WTC11 (cell line): Measurements from ENCODE around the gene S100A5. TPM values are rescaled to one million over a fixed set of nuclear protein-coding genes. Genes with fewer than 3 reads are reported as not detected.

Source experiments
- ATAC-seq: fragments of 200-7000 bp; cut with Tn5 transposase; 2 replicates; pipeline ENCODE4 v1.10.0; 2021; ENCODE audit warnings: mild to moderate bottlenecking, moderate library complexity
- CTCF ChIA-PET: fragments of 300-600 bp; sonication (Branson Sonifier 250); formaldehyde crosslinking; loops from one replicate; lab custom pipeline; 2021; ENCODE audit warnings: antibody characterized with exemption; lab: Charles Lee
- POLR2A ChIA-PET: fragments of 350-600 bp; sonication (Branson Sonifier 250); formaldehyde crosslinking; loops from one replicate; lab custom pipeline; 2021; ENCODE audit warnings: antibody characterized with exemption; lab: Charles Lee
- DNase-seq: peaks from one replicate; pipeline ENCODE4 v3.0.0; 2021; ENCODE audit warnings: low spot score
- H3K27ac Mint-ChIP-seq: 2 replicates; pipeline ENCODE4 v1.8.0; 2021; ENCODE audit warnings: mixed read lengths
- H3K27me3 Mint-ChIP-seq: 2 replicates; pipeline ENCODE4 v1.8.0; 2021; ENCODE audit warnings: low read depth, mild to moderate bottlenecking, moderate library complexity, mixed read lengths
- H3K36me3 Mint-ChIP-seq: 2 replicates; pipeline ENCODE4 v1.8.0; 2021; ENCODE audit warnings: mixed read lengths
- H3K4me1 Mint-ChIP-seq: 2 replicates; pipeline ENCODE4 v1.8.0; 2022; ENCODE audit warnings: mixed read lengths
- H3K4me3 Mint-ChIP-seq: 2 replicates; pipeline ENCODE4 v1.8.0; 2021; ENCODE audit warnings: mild to moderate bottlenecking, moderate library complexity, mixed read lengths
- H3K9me3 Mint-ChIP-seq: 2 replicates; pipeline ENCODE4 v1.8.0; 2021; ENCODE audit warnings: mixed read lengths
- E2F5 ChIP-seq: sonication (generic); formaldehyde crosslinking; IDR thresholded peaks from 2 replicates; pipeline ENCODE4 v1.8.1; 2022; ENCODE audit warnings: mild to moderate bottlenecking, moderate library complexity, missing genetic modification reagents
- GTF2I ChIP-seq: fragments of 250-450 bp; sonication (Bioruptor Pico); conservative IDR thresholded peaks from 2 replicates; pipeline ENCODE4 v1.4.0; 2021; ENCODE audit warnings: mild to moderate bottlenecking
- NFATC4 ChIP-seq: fragments of 250-450 bp; sonication (Bioruptor Pico); IDR thresholded peaks from 2 replicates; pipeline ENCODE4 v1.9.0; 2021; ENCODE audit warnings: mild to moderate bottlenecking
- NFE2L1 ChIP-seq: sonication (generic); formaldehyde crosslinking; IDR thresholded peaks from 2 replicates; pipeline ENCODE4 v1.8.1; 2023; ENCODE audit warnings: missing genetic modification reagents
- NR2C2 ChIP-seq: sonication (generic); formaldehyde crosslinking; IDR thresholded peaks from 2 replicates; pipeline ENCODE4 v1.8.0; 2022; ENCODE audit warnings: mild to moderate bottlenecking, missing genetic modification reagents
- RELA ChIP-seq: sonication (generic); formaldehyde crosslinking; IDR thresholded peaks from 2 replicates; pipeline ENCODE4 v1.8.1; 2022; ENCODE audit warnings: missing genetic modification reagents, mild to moderate bottlenecking, borderline replicate concordance
- SOX15 ChIP-seq: fragments of 250-450 bp; sonication (Bioruptor Pico); IDR thresholded peaks from 2 replicates; pipeline ENCODE4 v1.9.0; 2021; ENCODE audit warnings: mild to moderate bottlenecking
- ZBTB43 ChIP-seq: sonication (generic); formaldehyde crosslinking; IDR thresholded peaks from 2 replicates; pipeline ENCODE4 v1.8.1; 2023; ENCODE audit warnings: mild to moderate bottlenecking, missing genetic modification reagents
- ZNF219 ChIP-seq: sonication (generic); formaldehyde crosslinking; IDR thresholded peaks from 2 replicates; pipeline ENCODE4 v1.8.0; 2023; ENCODE audit warnings: missing genetic modification reagents, mild to moderate bottlenecking, borderline replicate concordance
- ZNF232 ChIP-seq: sonication (generic); formaldehyde crosslinking; IDR thresholded peaks from 2 replicates; pipeline ENCODE4 v1.8.0; 2022; ENCODE audit warnings: mild to moderate bottlenecking, missing genetic modification reagents
- ZNF281 ChIP-seq: sonication (generic); formaldehyde crosslinking; IDR thresholded peaks from 2 replicates; pipeline ENCODE4 v1.8.0; 2023; ENCODE audit warnings: mild to moderate bottlenecking, missing genetic modification reagents
- total RNA-seq: library from RNA; stranded (reverse); gene quantifications from 3 replicates; pipeline ENCODE4 v1.2.3, GENCODE V29; 2021
- TF ChIP-seq, protein P1 (sequence below): sonication (generic); formaldehyde crosslinking; IDR thresholded peaks from 2 replicates; pipeline ENCODE4 v1.8.0; 2023; ENCODE audit warnings: missing genetic modification reagents, mild to moderate bottlenecking, borderline replicate concordance
- TF ChIP-seq, protein P2 (sequence below): sonication (generic); formaldehyde crosslinking; IDR thresholded peaks from 2 replicates; pipeline ENCODE4 v1.8.1; 2023; ENCODE audit warnings: mild to moderate bottlenecking, moderate library complexity, missing genetic modification reagents
- TF ChIP-seq, protein P3 (sequence below): sonication (generic); formaldehyde crosslinking; conservative IDR thresholded peaks from 2 replicates; pipeline ENCODE4 v1.8.1; 2023; ENCODE audit warnings: mild to moderate bottlenecking, low read depth, missing genetic modification reagents, moderate library complexity
- TF ChIP-seq, protein P4 (sequence below): fragments of 200-600 bp; IDR thresholded peaks from 2 replicates; pipeline ENCODE4 v1.8.0; 2022; ENCODE audit warnings: antibody characterized with exemption
- TF ChIP-seq, protein P5 (sequence below): fragments of 250-450 bp; sonication (Bioruptor Pico); IDR thresholded peaks from 2 replicates; pipeline ENCODE4 v1.9.0; 2021; ENCODE audit warnings: mild to moderate bottlenecking
- TF ChIP-seq, protein P6 (sequence below): sonication (generic); formaldehyde crosslinking; IDR thresholded peaks from 2 replicates; pipeline ENCODE4 v1.8.0; 2022; ENCODE audit warnings: mild to moderate bottlenecking, missing genetic modification reagents

Gene S100A5
- total RNA-seq, 1 experiment from 2014 or later = not detected

DNA sequence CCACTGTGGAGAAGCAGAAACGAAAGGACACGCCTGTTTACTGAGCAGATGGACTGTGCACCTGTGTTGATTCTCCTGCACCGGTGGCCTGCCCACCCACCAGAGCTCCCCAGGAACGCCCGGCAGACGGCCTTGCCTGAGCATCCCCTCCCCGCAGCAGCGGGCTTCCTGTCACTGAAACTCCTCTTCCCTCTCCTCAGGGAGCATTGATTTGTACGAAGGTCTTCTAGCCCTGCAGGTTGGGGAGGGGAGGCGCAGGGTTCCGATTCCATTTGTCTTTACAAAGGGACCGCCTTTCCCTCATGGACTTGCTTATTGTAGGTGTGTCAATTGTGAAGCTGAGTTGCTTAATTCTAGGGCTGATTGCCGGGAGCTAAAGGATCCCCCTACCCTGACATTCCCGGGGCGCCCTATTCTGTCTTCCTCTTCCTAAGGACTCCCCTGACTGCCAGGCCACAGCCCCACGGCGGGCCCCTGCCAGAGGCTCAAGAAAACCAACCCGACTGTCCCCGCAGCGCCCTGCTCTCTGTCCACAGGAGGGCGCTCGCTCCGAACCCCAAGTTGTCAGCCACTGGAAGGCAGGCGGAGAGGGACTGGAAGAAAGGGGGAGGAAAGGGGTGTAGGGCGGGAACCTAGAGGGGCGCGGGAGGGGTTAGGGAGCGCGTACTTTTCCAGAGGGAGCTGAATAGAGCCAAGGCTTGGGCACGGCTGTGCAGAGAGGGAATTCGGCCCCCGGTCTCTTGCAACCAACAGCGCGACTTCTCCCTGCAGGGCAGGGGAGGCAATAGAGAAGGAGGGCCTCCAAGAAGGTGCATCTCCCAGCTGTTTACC is 7.8 kb downstream of the S100A5 start:
- Mint-ChIP-seq H3K36me3 (no peaks in the 10 kb centered on the region), H3K9me3 (no peaks in the 10 kb centered on the region), H3K4me1 (peaks cover 44% of the 10 kb centered on the region), H3K4me3 (peak overlapping the region; percentile 63), H3K27ac (peak overlapping the region; percentile 85), H3K27me3 (peaks cover 37% of the 10 kb centered on the region)
- POLR2A ChIA-PET = interaction anchor here (0.8 to 3.0 kb wide), 5 partner anchors 19 to 94 kb away, joined by 4 to 13 read pairs (median 7); partner anchors contain the start of genes S100A1 and S100A13
- CTCF ChIA-PET = interaction anchor here (0.6 to 10.8 kb wide), 41 partner anchors 9 to 390 kb away, joined by 3 to 188 read pairs (median 4); partner anchors contain the start of genes CHTOP, GATAD2B, S100A1 and S100A13
- ATAC-seq (peak; percentile 85), DNase-seq (peak; percentile 94)
- TF ChIP-seq ZBTB43 (CRISPR knock-in tag) (no peak), NFATC4 (CRISPR knock-in tag) (no peak), GTF2I (no peak), RELA (CRISPR knock-in tag) (no peak), ZNF232 (no peak), SOX15 (CRISPR knock-in tag) (no peak), E2F5 (CRISPR knock-in tag) (peak; percentile 70), NFE2L1 (CRISPR knock-in tag) (no peak), ZNF281 (CRISPR knock-in tag) (no peak), ZNF219 (CRISPR knock-in tag) (no peak), NR2C2 (CRISPR knock-in tag) (no peak)
- TF ChIP-seq, protein P1, sequence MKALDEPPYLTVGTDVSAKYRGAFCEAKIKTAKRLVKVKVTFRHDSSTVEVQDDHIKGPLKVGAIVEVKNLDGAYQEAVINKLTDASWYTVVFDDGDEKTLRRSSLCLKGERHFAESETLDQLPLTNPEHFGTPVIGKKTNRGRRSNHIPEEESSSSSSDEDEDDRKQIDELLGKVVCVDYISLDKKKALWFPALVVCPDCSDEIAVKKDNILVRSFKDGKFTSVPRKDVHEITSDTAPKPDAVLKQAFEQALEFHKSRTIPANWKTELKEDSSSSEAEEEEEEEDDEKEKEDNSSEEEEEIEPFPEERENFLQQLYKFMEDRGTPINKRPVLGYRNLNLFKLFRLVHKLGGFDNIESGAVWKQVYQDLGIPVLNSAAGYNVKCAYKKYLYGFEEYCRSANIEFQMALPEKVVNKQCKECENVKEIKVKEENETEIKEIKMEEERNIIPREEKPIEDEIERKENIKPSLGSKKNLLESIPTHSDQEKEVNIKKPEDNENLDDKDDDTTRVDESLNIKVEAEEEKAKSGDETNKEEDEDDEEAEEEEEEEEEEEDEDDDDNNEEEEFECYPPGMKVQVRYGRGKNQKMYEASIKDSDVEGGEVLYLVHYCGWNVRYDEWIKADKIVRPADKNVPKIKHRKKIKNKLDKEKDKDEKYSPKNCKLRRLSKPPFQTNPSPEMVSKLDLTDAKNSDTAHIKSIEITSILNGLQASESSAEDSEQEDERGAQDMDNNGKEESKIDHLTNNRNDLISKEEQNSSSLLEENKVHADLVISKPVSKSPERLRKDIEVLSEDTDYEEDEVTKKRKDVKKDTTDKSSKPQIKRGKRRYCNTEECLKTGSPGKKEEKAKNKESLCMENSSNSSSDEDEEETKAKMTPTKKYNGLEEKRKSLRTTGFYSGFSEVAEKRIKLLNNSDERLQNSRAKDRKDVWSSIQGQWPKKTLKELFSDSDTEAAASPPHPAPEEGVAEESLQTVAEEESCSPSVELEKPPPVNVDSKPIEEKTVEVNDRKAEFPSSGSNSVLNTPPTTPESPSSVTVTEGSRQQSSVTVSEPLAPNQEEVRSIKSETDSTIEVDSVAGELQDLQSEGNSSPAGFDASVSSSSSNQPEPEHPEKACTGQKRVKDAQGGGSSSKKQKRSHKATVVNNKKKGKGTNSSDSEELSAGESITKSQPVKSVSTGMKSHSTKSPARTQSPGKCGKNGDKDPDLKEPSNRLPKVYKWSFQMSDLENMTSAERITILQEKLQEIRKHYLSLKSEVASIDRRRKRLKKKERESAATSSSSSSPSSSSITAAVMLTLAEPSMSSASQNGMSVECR = no peak
- TF ChIP-seq, protein P2, sequence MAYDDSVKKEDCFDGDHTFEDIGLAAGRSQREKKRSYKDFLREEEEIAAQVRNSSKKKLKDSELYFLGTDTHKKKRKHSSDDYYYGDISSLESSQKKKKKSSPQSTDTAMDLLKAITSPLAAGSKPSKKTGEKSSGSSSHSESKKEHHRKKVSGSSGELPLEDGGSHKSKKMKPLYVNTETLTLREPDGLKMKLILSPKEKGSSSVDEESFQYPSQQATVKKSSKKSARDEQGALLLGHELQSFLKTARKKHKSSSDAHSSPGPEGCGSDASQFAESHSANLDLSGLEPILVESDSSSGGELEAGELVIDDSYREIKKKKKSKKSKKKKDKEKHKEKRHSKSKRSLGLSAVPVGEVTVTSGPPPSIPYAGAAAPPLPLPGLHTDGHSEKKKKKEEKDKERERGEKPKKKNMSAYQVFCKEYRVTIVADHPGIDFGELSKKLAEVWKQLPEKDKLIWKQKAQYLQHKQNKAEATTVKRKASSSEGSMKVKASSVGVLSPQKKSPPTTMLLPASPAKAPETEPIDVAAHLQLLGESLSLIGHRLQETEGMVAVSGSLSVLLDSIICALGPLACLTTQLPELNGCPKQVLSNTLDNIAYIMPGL (CRISPR knock-in tag) = peak; percentile 5; the same call in 1 of the 2 replicates
- TF ChIP-seq, protein P3, sequence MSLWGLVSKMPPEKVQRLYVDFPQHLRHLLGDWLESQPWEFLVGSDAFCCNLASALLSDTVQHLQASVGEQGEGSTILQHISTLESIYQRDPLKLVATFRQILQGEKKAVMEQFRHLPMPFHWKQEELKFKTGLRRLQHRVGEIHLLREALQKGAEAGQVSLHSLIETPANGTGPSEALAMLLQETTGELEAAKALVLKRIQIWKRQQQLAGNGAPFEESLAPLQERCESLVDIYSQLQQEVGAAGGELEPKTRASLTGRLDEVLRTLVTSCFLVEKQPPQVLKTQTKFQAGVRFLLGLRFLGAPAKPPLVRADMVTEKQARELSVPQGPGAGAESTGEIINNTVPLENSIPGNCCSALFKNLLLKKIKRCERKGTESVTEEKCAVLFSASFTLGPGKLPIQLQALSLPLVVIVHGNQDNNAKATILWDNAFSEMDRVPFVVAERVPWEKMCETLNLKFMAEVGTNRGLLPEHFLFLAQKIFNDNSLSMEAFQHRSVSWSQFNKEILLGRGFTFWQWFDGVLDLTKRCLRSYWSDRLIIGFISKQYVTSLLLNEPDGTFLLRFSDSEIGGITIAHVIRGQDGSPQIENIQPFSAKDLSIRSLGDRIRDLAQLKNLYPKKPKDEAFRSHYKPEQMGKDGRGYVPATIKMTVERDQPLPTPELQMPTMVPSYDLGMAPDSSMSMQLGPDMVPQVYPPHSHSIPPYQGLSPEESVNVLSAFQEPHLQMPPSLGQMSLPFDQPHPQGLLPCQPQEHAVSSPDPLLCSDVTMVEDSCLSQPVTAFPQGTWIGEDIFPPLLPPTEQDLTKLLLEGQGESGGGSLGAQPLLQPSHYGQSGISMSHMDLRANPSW (CRISPR knock-in tag) = no peak
- TF ChIP-seq, protein P4, sequence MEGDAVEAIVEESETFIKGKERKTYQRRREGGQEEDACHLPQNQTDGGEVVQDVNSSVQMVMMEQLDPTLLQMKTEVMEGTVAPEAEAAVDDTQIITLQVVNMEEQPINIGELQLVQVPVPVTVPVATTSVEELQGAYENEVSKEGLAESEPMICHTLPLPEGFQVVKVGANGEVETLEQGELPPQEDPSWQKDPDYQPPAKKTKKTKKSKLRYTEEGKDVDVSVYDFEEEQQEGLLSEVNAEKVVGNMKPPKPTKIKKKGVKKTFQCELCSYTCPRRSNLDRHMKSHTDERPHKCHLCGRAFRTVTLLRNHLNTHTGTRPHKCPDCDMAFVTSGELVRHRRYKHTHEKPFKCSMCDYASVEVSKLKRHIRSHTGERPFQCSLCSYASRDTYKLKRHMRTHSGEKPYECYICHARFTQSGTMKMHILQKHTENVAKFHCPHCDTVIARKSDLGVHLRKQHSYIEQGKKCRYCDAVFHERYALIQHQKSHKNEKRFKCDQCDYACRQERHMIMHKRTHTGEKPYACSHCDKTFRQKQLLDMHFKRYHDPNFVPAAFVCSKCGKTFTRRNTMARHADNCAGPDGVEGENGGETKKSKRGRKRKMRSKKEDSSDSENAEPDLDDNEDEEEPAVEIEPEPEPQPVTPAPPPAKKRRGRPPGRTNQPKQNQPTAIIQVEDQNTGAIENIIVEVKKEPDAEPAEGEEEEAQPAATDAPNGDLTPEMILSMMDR = peak; percentile 72
- TF ChIP-seq, protein P5, sequence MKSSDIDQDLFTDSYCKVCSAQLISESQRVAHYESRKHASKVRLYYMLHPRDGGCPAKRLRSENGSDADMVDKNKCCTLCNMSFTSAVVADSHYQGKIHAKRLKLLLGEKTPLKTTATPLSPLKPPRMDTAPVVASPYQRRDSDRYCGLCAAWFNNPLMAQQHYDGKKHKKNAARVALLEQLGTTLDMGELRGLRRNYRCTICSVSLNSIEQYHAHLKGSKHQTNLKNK (CRISPR knock-in tag) = no peak
- TF ChIP-seq, protein P6, sequence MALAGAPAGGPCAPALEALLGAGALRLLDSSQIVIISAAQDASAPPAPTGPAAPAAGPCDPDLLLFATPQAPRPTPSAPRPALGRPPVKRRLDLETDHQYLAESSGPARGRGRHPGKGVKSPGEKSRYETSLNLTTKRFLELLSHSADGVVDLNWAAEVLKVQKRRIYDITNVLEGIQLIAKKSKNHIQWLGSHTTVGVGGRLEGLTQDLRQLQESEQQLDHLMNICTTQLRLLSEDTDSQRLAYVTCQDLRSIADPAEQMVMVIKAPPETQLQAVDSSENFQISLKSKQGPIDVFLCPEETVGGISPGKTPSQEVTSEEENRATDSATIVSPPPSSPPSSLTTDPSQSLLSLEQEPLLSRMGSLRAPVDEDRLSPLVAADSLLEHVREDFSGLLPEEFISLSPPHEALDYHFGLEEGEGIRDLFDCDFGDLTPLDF (CRISPR knock-in tag) = no peak
